H7 (cell line): Measurements from ENCODE around the gene LRRC8E. TPM values are rescaled to one million over a fixed set of nuclear protein-coding genes. Genes with fewer than 3 reads are reported as not detected.
"Not testable (repeated sequence)": the region's sequence is repeated elsewhere in the genome, so short reads cannot be mapped to it uniquely, and the experiment has no call there.

Source experiments
- DNase-seq: peaks from one replicate; pipeline ENCODE4 v3.0.0; 2012
- H3K27me3 ChIP-seq: 2 replicates; pipeline ENCODE4 v1.6.0; 2011; ENCODE audit warnings: mild to moderate bottlenecking, low read length; ENCODE audit not compliant: control insufficient read depth, insufficient read depth
- H3K36me3 ChIP-seq: replicated peaks from 2 replicates; pipeline ENCODE4 v1.5.1; 2011; ENCODE audit warnings: low read length; ENCODE audit not compliant: control insufficient read depth, insufficient read depth
- H3K4me3 ChIP-seq: 2 replicates; pipeline ENCODE4 v1.5.1; 2011; ENCODE audit warnings: low read depth, mild to moderate bottlenecking, control low read depth, low read length, moderate library complexity; ENCODE audit not compliant: insufficient read depth
- total RNA-seq: library from RNA; depleted of rRNA; stranded (reverse); fragments of >200 nt; shearing (Covaris generic); gene quantifications from 2 replicates; pipeline ENCODE4 v1.2.3, GENCODE V29; 2014

LRRC8E gene
- total RNA-seq, 1 experiment from 2014 or later: 1.6 TPM

DNA sequence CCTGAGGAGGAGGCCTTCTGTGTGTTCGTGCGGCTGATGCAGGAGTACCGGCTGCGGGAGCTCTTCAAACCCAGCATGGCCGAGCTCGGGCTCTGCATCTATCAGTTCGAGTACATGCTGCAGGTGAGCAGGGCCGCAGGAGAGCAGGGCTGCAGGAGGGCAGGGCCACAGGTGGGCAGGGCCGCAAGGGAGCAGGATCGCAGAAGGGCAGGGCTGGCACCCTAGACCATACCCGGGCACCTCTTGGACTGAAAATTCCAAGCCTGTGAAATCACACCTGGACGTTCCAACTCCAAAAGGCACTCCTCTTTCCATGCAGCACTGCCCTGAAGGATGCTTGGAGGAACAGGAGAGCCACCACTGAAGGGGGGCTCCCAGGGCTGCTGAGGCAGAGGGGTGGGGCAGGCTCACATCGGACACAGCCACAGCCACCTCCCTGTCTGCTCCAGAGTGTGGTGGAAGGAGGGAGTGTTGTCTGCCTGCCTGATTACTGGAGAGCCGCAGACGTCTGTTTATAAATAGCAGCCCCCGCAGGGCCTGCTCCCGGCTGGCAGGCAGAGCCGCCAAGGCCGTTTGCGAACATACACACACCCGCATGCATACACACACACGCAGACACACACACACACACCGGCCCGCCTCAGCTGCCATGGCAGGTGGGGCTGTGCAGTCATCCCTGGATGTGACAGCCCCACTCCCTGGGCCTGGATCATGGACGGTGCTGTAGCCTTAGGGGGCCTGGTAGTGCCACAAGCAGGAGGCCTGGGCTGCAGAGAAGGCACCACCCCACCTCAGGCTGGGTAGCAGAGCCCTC lies 38.1 kb upstream of the LRRC8E start:
- no peak overlapping the region for H3K4me3 ChIP-seq
- DNase-seq: peak; percentile 62
- H3K27me3 ChIP-seq: peaks cover 6% of the 10 kb centered on the region
- H3K36me3 ChIP-seq: no peaks in the 10 kb centered on the region

- Histone ChIP-seq H3K36me3 (no peaks in the 10 kb centered on the region), H3K27me3 (peaks cover 11% of the 10 kb centered on the region), H3K4me3 (no peak overlapping the region)
- peak; percentile 50 for DNase-seq
These were observed 37.2 kb upstream of the LRRC8E start for GRCh38 chr19:7850945-7851622.

DNA sequence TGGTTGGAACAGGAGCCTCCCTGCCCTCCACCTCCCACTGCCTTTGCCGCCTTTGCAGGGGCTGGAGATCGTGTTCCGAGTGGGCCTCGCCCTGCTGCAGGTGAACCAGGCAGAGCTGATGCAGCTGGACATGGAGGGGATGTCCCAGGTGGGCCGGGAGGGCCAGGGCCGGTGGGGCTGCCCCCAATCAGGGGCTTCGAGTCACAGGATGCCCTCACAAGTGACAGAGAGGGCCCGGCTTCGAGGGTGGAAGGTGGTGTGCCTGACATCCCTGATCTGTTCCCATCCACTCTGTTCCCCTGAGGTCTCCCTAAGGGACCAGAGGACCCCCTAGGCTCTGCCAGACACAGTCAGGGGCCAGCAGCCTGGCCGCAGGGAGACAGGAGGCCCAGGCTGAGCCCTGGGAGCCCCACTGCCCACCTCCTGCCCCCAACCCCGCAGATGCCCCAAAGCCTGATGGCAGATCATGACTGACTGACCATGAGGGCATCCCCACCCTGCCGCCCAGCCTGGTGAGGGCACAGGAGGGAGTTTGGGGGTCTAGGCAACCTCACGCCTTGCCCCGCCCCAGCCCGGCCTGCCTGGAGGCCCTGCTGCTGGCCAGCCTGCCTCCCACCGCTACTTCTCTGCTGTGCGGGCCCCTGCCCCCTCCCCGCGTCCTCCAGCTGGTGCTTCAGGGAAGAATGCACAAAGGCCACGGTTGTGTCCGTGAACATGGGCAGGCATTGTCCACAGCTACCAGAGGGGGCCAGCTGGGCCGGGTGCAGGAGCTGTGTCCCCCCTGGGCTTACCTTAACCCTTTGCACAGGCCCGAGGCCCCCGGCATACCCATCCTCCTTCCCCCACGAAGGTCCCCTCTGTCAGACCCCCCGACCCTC lies 36.4 kb upstream of the LRRC8E start:
- peaks cover 15% of the 10 kb centered on the region for H3K27me3 ChIP-seq
- no peak overlapping the region for H3K4me3 ChIP-seq
- DNase-seq: peak; percentile 65
- no peaks in the 10 kb centered on the region for H3K36me3 ChIP-seq

GRCh38 chr19:7852851-7853769 lies 35.2 kb upstream of the LRRC8E start:
- Histone ChIP-seq H3K36me3 (no peaks in the 10 kb centered on the region), H3K4me3 (no peak overlapping the region; the same call in 1 of the 2 replicates), H3K27me3 (peaks cover 25% of the 10 kb centered on the region)
- DNase-seq: peak; percentile 100

GRCh38 chr19:7853770-7854128 lies 34.6 kb upstream of the LRRC8E start:
- no peak for DNase-seq
- no peak overlapping the region for H3K4me3 ChIP-seq
- peaks cover 28% of the 10 kb centered on the region for H3K27me3 ChIP-seq
- no peaks in the 10 kb centered on the region for H3K36me3 ChIP-seq

DNA sequence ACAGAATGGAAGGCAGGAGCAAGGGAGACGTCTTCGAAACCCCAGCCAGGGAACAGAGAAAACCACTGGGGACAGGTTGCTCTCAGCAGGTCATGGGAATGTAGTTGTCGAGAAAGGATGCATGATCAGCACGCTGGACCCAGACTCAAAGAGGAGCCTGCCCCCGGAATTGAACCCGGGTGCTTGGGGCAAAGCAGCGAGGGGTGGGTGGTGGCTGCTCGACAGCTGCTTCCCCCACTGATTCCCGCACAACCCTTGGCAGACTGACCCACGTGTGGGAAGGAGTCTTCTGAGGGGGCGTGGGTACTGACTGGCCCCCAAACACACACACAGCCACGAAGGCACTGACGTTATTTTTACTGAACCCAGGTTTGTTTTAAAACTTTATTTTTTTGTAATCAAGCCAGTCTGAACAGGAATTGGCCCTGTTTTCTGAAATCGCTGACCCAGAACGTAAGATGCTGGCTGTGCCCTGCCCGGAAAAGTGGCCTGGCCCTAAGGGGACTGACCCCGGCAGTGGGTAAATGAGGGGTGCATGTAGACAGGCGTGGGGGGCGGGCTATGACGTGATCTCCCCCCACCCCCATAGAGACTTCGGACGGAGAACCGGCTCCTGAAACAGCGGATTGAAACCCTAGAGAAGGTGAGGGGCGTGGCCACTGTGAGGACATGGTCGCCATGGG lies 32.7 kb upstream of the LRRC8E start:
- DNase-seq: peak; percentile 29
- no peak overlapping the region for H3K4me3 ChIP-seq
- H3K36me3 ChIP-seq: no peaks in the 10 kb centered on the region
- H3K27me3 ChIP-seq: peaks cover 39% of the 10 kb centered on the region

DNA sequence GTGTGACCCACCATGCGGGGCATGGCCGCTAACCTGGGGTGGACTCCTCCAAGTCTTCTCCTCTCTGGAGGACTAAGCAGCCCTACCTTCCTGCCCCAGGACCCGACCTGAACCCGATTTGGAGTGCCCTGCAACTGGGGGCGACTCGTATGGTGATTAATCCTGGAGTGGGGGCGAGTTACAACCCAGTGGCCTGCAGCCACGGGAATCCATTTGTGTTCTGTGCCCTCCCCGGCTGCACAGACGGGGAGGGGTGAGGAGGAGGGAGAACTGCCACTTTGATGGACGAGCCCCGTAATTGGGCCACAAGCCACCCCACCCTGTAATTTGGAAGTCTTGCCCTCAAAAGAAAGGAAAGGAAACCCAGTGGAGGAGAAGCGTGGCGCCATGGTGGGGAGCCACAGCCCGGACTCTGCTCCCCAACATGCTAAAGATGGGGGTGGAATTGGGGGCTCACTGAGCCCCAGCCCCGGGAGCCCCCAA lies 32.2 kb upstream of the LRRC8E start:
- DNase-seq: peak; percentile 59
- peaks cover 44% of the 10 kb centered on the region for H3K27me3 ChIP-seq
- no peaks in the 10 kb centered on the region for H3K36me3 ChIP-seq
- no peak overlapping the region for H3K4me3 ChIP-seq

GRCh38 chr19:7856679-7857663 lies 31.3 kb upstream of the LRRC8E start:
- Histone ChIP-seq H3K4me3 (no peak overlapping the region), H3K36me3 (no peaks in the 10 kb centered on the region), H3K27me3 (peaks cover 52% of the 10 kb centered on the region)
- DNase-seq: peak; percentile 74

GRCh38 chr19:7857727-7858108 lies 30.6 kb upstream of the LRRC8E start:
- no peaks in the 10 kb centered on the region for H3K36me3 ChIP-seq
- DNase-seq: no peak
- H3K4me3 ChIP-seq: peak overlapping the region; percentile 35
- peaks cover 56% of the 10 kb centered on the region for H3K27me3 ChIP-seq

- no peaks in the 10 kb centered on the region for H3K36me3 ChIP-seq
- H3K4me3 ChIP-seq: peak overlapping the region; percentile 35
- peaks cover 59% of the 10 kb centered on the region for H3K27me3 ChIP-seq
- peak; percentile 97 for DNase-seq
These were observed 30.1 kb upstream of the LRRC8E start for GRCh38 chr19:7858109-7858770.

- H3K4me3 ChIP-seq, H3K36me3 ChIP-seq: not testable (repeated sequence)
- peaks cover 68% of the 10 kb centered on the region for H3K27me3 ChIP-seq
- DNase-seq: peak; percentile 30
These were observed 29.2 kb upstream of the LRRC8E start for GRCh38 chr19:7859087-7859486.
